DMS153 treated with DMSO at 0.1 percent for 48 hours (cell line): ENCODE results near the gene ZNHIT6.
A peak's percentile ranks its signal among the peaks of the same experiment; 100 is the strongest.
"Not testable (repeated sequence)": the region's sequence is repeated elsewhere in the genome, so short reads cannot be mapped to it uniquely, and the experiment has no call there.

Experiments used
- DNase-seq: peaks from one replicate; lab custom pipeline; 2025; ENCODE audit not compliant: unreplicated experiment; lab: John Stamatoyannopoulos, UW

Gene ZNHIT6

DNA sequence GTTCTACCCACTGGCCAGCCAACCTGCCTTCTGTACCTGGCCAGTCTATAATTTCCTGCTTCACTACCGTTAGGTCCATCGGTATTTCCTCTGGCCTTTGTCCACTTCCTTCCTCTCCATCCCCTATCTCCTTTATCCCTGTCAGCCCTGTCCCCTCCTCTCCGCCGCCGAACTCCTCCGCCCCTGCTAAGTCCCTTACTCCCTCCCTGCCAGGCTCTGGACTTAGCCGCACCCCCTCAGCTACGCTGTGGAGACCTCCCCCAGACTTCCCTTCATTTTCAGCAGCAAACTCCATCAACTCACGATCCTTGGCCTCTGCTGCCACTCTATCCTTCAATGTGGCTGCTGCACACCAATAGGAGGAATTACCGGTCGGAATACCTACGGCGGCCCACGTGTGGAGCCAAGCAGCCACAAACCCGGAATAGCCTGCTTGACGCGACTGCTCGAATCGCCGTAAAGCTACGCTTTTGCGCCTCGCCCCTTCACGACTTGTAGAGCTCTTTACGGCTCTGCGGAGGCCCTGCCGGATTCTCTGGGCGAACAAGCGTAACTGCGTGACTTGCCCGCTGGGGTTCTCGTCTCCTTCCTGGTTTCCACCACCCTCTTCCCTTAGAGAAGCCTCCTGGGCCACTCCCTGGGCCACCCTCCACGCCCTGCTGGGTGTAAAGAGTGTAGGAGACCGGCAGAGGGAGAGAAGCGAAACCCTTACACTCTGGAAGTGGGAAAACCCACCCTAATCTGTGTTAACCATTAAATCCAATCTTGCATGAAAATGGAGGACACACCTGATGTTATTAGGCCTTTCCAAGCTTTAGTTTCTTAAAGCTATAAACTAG lies at the start of gene ZNHIT6:
TSS of gene ZNHIT6 (minus strand) at position 444 of the 839 bp plus-strand sequence. CDS start at position 295, 149 bp downstream.
- peak; percentile 79 for DNase-seq

- DNase-seq, result no peak
These were observed 48.6 kb upstream of the ZNHIT6 start for GRCh38 chr1:85756864-85757263.

GRCh38 chr1:85748120-85748519 lies 39.9 kb upstream of the ZNHIT6 start:
- DNase-seq, result no peak

DNA sequence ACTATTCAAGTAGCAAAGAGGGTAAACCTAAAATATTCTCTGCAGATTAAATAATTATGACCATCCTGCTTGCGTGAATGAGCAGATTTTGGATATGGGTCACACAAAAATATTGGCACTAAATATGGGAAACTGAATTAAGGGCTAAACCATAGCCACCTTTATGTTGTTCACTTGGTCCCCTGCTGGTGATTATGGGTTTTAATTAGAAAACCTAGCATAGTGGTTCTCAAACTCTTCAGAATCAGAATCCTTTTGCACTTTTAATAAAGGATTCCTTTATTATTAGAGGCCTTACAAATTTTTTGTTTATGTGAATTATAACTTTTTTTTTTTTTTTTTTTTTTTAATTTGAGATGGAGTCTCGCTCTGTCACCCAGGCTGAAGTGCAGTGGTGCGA lies 38.5 kb upstream of the ZNHIT6 start:
- no peak for DNase-seq

DNA sequence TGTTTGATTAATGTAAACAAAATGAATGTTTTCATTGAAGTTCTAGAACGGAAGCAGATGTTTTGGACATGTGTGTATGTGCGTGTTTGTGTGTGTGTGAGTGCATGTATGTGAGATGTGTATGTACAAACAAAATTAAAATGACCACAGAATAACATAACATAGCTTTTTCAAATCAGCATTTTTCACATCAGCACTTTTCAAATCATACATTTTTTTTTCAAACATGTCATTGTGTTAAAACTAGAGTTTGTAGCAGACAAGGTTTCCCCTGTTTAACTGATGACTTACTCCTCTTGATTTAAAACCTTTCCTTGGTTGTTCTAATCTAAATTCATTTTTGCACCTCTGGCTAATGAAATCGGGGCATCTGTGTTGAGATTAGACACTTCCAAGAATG lies 35.6 kb upstream of the ZNHIT6 start:
- DNase-seq, result no peak

- no peak for DNase-seq
These were observed 26.7 kb upstream of the ZNHIT6 start for GRCh38 chr1:85734931-85735330.

DNA sequence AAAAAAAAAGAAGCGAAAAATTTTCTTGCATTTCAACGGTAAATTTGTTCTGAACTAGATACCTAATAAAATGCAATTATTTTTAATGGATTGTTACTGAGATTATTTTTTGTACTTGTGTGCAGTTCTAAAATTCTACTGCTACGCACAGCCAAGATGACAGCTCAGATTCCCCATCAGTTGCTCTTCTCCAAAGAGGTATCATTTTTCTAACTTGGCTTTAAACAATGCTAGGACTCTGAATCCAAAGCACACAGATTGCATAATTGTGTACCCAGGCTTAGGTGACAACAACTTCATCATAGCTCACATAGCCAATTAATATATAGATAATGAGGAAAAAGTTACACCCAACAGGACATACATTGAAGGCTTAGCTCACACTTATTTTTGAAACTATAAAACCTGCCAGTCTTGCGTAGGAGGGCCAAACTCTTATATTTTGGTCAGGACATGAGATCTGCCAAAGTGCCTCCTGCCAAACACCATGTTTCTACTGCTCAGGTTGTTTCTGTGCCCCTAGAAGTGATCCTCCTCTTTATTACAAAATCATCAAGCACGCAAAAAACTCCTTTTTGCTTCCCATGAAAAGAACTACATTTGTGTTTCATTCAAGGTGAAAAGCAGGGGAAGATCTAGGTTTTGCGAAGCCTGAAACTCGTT lies 10.6 kb upstream of the ZNHIT6 start:
- no peak for DNase-seq

GRCh38 chr1:85714418-85715114 lies 6.3 kb upstream of the ZNHIT6 start:
- DNase-seq, result not testable (repeated sequence)

GRCh38 chr1:85708829-85709227 lies 595 bp upstream of the ZNHIT6 start:
- DNase-seq, result no peak

DNA sequence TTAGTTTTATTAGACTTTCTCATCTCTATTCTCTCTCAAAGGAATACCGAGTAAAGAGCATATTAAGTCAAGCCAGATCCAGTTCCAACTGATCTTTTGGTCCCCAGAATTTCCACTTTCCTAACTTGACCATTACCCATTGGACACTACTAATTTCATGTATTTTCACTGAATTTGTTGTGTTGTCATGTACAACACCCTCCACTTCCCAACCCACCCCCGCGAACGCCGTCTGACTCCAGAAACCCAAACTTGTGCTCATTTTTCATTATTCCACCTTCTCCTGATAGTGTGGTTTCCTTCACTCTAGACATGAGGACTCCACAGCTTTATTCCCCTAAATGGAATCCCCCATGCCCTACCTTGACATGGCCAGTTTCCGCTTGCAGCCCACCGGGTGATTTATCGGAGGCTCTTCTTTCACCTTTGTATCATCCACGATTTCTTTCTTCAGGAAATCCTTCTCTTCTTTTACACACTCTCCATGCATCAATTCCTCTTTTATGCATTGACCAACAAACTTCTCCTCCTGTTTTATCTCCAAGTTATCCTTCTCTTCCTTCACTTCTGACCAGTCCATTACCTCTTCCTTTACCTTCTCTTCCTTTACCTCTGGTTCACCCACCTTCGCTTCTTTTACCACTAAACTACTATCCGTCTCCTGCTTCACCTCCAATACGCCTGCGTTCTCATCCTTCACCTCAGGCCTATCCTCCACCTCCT lies 805 bp downstream of the ZNHIT6 start:
- no peak for DNase-seq

DNA sequence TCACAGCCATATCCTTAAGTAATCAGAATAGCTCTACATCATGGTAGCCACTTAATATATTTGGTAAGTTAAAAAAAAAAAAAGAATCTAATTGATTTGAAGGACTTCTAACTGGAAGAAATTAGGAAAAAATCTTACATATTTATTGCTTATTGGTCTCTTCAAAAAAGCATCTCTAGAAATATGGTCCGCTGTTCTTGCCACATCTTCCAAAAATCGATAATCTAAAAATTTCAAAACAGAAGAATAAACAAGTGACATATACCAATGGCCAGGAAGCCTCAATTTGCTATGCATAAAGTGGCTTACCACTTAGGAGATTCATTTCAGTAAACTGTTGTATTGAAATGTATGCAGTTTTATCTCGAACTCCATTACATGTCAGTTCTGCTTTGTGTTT lies 2.3 kb downstream of the ZNHIT6 start:
- DNase-seq, result no peak

GRCh38 chr1:85700422-85700821 lies 7.8 kb downstream of the ZNHIT6 start:
- DNase-seq, result no peak

- DNase-seq, result no peak
These were observed 10.3 kb downstream of the ZNHIT6 start for GRCh38 chr1:85697895-85698294.

- DNase-seq, result peak; percentile 7
These were observed 15.4 kb downstream of the ZNHIT6 start for GRCh38 chr1:85692730-85693314.

DNA sequence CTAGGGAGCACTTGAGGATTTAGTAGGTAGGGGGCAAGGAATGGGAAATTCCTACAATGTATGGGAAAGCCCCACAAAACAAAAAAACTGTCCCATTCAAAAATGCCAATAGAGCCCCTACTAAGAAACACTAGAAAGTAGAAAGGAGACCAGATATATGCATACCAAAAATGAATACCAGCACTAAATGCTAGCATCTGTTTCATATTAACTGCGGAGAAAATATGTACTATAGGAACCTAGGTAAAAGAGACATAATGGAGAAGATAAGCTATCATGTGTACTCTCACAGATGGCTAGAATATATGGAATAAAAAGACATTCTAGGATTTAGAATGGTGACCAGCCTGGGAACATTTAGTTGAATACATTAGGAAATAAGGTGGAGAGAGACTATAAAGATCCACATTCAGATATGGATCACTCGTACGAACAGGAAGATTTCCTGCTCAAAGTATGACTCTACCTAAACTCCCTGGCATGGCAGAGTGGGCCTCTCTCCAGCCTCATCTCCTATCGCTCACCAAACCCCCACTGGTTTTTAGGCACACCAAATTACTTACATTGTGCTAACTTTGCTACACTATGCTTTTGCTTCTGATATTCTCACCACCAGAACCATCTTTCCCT lies 18.3 kb downstream of the ZNHIT6 start:
- no peak for DNase-seq

DNA sequence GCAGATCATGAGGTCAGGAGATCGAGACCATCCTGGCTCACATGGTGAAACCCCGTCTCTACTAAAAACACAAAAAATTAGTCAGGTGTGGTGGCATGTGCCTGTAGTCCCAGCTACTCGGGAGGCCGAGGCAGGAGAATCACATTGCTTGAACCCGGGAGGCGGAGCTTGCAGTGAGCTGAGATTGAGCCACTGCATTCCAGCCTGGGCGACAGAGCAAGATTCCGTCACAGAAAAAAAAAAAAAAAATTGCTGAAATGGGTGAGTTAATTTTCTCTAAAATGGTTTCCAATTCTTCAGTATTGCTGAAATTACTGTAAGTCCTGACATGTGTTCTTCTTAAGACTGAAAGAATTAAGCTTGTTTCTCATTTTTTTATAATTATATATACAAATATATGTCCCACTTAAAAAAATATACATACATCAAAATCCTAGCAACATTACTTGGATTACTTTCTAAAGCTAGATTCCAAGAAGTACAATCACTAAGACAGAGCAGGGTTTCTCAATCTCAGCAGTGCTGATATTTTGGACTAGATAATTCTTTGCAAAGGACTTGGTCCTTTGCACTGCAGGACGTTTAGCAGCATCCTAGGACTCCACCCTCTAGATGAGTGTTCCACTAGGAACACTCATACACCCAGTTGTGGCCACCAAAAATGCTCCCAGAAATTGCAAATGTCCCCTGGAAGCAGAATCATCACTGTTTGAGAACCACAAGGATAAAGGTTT lies 24.8 kb downstream of the ZNHIT6 start:
- no peak for DNase-seq

DNA sequence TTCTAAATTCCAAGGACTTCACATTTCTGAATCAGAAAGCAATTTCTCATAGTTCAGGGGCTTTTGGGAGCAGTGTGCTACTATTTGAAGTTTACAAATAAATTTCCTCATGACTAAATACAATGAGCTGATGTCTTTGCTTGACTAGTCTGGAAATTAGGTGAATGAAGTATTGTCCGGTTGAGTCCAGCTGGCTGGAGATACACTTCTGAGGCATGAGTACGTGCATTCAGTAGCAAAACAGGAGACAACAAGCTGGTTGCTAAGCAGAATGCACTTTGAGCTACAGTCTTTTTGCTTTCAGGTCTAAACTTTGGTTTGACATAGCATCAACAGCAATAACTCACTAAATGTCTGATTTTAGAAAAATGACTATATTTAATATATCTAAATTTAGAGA lies 27.1 kb downstream of the ZNHIT6 start:
- DNase-seq, result no peak

- no peak for DNase-seq
These were observed 30.0 kb downstream of the ZNHIT6 start for GRCh38 chr1:85678193-85678592.

DNA sequence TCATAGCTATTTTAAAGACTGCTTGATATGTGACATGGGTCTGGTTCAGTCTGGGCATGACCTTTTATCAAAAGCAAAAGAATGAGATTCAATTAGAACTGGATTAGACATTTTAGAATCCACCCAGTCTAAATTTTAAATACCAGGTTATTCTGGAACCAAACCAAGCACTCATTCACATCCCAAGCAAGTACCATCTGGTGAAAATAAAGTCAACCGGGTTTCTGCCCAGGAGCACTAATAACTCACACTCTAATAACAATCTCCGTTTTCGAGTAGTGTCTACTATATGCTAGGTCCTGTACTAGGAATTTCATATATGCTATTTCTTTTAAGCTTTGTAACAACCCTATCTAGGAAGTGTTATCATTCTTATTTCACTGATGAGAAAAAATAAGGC lies 30.6 kb downstream of the ZNHIT6 start:
- DNase-seq, result no peak
